NOMO-1 treated with dmso at 0.1 percent for 144 hours (cell line): Measurements from ENCODE around the gene HOMER2.

Experiments
- DNase-seq: peaks from one replicate; lab custom pipeline; 2025; ENCODE audit not compliant: unreplicated experiment; lab: John Stamatoyannopoulos, UW

The HOMER2 gene

GRCh38 chr15:82864967-82865366, 87.6 kb downstream of the HOMER2 start:
- DNase-seq, result no peak

GRCh38 chr15:82862886-82863285, 89.6 kb downstream of the HOMER2 start:
- no peak for DNase-seq

- no peak for DNase-seq
Observed at GRCh38 chr15:82858932-82859331, 93.6 kb downstream of the HOMER2 start.

- no peak for DNase-seq
Observed at GRCh38 chr15:82856397-82857170, 95.9 kb downstream of the HOMER2 start.

GRCh38 chr15:82855286-82856100, 97.0 kb downstream of the HOMER2 start:
- DNase-seq, result no peak

GRCh38 chr15:82854554-82854953, 98.0 kb downstream of the HOMER2 start:
- DNase-seq, result no peak

GRCh38 chr15:82852941-82853561, 99.5 kb downstream of the HOMER2 start:
- DNase-seq, result no peak

GRCh38 chr15:82851981-82852511, 100.5 kb downstream of the HOMER2 start:
- no peak for DNase-seq

GRCh38 chr15:82851306-82851850, 101.1 kb downstream of the HOMER2 start:
- no peak for DNase-seq

GRCh38 chr15:82850731-82851130, 101.8 kb downstream of the HOMER2 start:
- no peak for DNase-seq

- DNase-seq, result peak; percentile 97
Observed at GRCh38 chr15:82849556-82850512, 102.7 kb downstream of the HOMER2 start.

- DNase-seq, result no peak
Observed at GRCh38 chr15:82848241-82848993, 104.1 kb downstream of the HOMER2 start.

- DNase-seq, result no peak
Observed at GRCh38 chr15:82847703-82848102, 104.8 kb downstream of the HOMER2 start.

- no peak for DNase-seq
Observed at GRCh38 chr15:82846621-82847020, 105.9 kb downstream of the HOMER2 start.

- no peak for DNase-seq
Observed at GRCh38 chr15:82845686-82846085, 106.8 kb downstream of the HOMER2 start.

GRCh38 chr15:82843566-82843965, 109.0 kb downstream of the HOMER2 start:
- DNase-seq, result peak; percentile 15

GRCh38 chr15:82840166-82840565, 112.4 kb downstream of the HOMER2 start:
- DNase-seq, result no peak

GRCh38 chr15:82839136-82839535, 113.4 kb downstream of the HOMER2 start:
- DNase-seq, result no peak

GRCh38 chr15:82838096-82838735, 114.3 kb downstream of the HOMER2 start:
- no peak for DNase-seq
